ENCODE results near the gene GPM6B. TPM values are rescaled to one million over a fixed set of nuclear protein-coding genes. Genes with fewer than 3 reads are reported as not detected.

GPM6B gene
- total RNA-seq, 1 donor from 2014 or later, result 6.2 TPM

DNA sequence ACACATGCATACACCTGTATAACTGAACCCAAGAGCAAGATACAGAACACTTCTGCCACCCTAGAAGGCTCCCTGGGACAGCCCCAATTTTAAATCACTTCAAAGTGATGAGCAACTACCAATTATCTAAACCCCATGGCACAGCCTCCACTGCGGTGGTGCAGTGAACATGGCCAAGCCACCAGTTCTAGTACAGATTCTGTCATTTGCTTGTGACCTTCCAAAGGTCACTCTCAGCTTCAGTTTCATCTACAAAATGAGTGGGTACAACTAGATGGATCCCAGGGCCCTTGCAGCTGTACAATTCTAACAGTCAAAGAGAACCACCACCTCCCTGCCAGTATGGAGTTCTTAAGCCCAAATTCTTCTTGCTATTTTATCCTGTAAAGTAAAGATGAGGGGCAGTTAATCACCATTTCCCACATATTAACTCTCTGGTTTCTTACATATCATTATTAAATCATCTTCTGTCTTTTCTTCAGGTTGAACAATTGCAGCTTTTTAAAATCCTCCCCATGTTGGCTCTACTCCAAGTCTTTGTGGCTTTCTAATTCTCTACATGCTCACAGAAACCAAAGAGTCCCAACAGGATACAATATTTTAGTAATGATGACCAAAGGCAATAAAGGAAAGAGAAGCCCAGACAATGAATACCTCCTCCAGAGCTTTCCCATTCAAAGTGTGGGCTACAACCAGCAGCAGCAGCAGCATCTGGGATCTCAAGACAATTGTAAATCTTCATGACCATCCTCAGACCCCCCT is 39.0 kb upstream of the GPM6B start:
- TF ChIP-seq, protein P1, sequence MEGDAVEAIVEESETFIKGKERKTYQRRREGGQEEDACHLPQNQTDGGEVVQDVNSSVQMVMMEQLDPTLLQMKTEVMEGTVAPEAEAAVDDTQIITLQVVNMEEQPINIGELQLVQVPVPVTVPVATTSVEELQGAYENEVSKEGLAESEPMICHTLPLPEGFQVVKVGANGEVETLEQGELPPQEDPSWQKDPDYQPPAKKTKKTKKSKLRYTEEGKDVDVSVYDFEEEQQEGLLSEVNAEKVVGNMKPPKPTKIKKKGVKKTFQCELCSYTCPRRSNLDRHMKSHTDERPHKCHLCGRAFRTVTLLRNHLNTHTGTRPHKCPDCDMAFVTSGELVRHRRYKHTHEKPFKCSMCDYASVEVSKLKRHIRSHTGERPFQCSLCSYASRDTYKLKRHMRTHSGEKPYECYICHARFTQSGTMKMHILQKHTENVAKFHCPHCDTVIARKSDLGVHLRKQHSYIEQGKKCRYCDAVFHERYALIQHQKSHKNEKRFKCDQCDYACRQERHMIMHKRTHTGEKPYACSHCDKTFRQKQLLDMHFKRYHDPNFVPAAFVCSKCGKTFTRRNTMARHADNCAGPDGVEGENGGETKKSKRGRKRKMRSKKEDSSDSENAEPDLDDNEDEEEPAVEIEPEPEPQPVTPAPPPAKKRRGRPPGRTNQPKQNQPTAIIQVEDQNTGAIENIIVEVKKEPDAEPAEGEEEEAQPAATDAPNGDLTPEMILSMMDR (IDR thresholded peaks at IDR 0.05; ENCODE audit: unreplicated experiment), result no peak
- H3K27me3 Mint-ChIP-seq (ENCODE audit: low read depth), result no peaks in the 10 kb centered on the region
- H3K4me1 Mint-ChIP-seq, result peaks cover 5% of the 10 kb centered on the region
- no peak for DNase-seq (ENCODE audit: low spot score in 2 of 2, unreplicated experiment in 2 of 2)
- peaks cover 2% of the 10 kb centered on the region for H3K36me3 Mint-ChIP-seq
- no peak overlapping the region for H3K27ac Mint-ChIP-seq
- H3K9me3 Mint-ChIP-seq, result peaks cover 27% of the 10 kb centered on the region
- no peak overlapping the region for H3K4me3 Mint-ChIP-seq

DNA sequence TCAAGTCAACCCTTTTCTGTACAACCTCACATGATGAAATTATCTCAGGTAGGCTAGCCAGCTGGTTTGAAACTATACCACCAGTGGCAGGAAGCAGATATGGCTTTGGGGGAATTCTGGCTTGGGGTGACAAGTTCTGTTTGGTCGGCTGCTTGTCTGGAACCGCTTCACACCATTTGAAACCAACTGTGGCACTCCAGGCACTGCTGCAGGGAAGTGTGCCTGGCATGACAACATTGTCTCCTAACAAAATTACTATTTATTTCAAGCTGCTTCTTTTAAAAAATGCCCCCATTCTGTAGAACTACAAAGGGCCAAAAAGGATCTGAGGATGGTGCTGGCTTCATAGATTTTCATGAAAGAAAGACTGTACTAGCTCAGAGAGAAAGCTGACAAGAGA is 37.1 kb upstream of the GPM6B start:
- no peak for DNase-seq (ENCODE audit: low spot score in 2 of 2, unreplicated experiment in 2 of 2)
- Mint-ChIP-seq H3K36me3 (peaks cover 2% of the 10 kb centered on the region), H3K9me3 (peaks cover 33% of the 10 kb centered on the region), H3K27me3 (ENCODE audit: low read depth) (no peaks in the 10 kb centered on the region), H3K27ac (no peak overlapping the region), H3K4me1 (peaks cover 5% of the 10 kb centered on the region), H3K4me3 (no peak overlapping the region)
- TF ChIP-seq, protein P1 (IDR thresholded peaks at IDR 0.05; ENCODE audit: unreplicated experiment), result no peak

DNA sequence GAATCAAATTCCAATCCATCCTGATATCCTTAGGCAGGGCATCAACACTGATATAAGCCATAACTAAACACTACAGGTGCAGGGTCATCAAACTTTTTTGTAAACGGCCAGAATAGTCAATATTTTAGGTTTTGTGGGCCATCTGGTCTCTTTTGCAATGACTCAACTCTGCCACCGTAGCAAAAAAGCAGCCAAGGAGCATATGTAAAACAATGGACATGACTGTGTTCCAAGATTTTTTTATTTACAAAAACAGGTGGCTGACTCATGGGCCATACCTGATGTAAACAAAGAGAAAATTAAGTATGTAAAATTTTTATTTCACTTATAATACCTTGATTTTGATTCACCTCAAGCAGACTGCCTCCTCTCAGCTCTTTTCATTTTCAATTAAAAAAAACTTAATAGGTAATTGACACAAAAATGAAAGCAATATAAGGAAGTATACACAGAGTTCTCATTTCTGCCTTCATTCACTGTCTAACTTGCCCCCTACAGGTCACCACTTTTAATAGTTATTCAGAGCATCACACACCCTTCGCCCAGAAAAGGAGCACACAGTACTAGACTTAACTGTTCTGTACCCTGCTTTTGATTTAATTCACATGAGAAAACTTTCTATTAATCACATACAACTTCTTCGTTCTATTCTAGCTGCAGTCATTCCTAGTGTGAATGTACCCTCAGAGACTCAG is 35.3 kb upstream of the GPM6B start:
- Mint-ChIP-seq H3K36me3 (peaks cover 2% of the 10 kb centered on the region), H3K9me3 (peaks cover 36% of the 10 kb centered on the region), H3K4me3 (no peak overlapping the region), H3K27me3 (ENCODE audit: low read depth) (no peaks in the 10 kb centered on the region), H3K4me1 (peaks cover 5% of the 10 kb centered on the region), H3K27ac (no peak overlapping the region)
- TF ChIP-seq, protein P1 (IDR thresholded peaks at IDR 0.05; ENCODE audit: unreplicated experiment), result no peak
- no peak for DNase-seq (ENCODE audit: low spot score in 2 of 2, unreplicated experiment in 2 of 2)

DNA sequence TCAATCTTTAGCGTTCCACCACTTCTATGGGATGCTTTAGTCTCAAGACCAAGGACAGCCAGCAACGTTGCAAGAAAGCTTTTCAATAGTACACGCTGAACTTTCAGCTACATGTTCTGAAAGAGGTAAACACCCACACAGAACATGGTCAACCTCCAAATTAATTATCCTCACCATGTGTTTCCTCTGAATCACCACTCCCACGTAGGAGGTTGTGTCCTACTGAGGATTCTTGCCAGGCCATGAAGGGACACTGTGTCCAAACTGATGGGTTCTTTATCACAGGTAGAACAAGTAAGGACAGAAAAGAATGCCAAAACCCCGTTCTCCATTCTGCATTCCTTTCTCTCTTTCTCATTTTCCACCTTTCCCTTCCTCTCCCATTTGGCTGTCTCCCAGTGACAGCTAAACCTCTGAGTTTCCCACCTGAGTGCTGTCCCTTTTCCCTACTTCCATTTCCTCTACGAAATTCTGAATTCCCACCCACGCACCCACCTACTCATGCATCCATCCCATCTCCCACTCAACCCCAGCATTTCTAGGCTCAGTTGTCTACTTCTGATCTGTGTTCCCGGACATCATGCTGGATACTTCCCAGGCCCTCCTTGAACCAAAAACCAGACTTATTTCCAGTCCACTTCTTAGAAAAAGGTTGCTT is 29.0 kb upstream of the GPM6B start:
- Mint-ChIP-seq H3K4me1 (no peaks in the 10 kb centered on the region), H3K27ac (no peak overlapping the region), H3K27me3 (ENCODE audit: low read depth) (no peaks in the 10 kb centered on the region), H3K9me3 (peaks cover 43% of the 10 kb centered on the region), H3K4me3 (no peak overlapping the region), H3K36me3 (no peaks in the 10 kb centered on the region)
- TF ChIP-seq, protein P1 (IDR thresholded peaks at IDR 0.05; ENCODE audit: unreplicated experiment), result no peak
- no peak for DNase-seq (ENCODE audit: low spot score in 2 of 2, unreplicated experiment in 2 of 2)

DNA sequence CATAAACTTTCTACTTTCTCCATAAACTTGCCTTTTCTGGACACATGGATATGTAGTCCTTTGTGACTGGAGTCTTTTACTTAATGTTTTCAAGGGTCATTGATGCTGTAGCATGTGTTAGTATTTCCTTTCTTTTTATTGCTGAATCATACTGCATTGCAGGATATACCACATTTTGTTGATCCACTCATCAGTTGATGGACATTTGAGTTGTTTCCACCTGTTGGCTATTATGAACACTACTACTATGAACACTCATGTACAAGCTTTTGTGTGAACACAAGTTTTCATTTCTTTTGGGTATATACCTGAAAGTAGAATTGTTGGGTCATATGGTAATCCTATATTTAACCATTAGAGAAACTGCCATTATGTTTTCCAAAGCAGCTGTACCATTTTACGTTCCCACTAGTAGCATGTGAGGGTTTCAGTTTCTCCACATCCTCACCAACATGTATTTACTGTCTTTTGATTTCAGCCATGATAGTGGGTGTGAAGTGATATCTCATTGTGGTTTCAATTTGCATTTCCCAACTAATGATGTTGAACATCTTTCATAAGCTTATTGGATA is 26.3 kb upstream of the GPM6B start:
- TF ChIP-seq, protein P1 (IDR thresholded peaks at IDR 0.05; ENCODE audit: unreplicated experiment), result no peak
- no peak for DNase-seq (ENCODE audit: low spot score in 2 of 2, unreplicated experiment in 2 of 2)
- Mint-ChIP-seq H3K27ac (no peak overlapping the region), H3K9me3 (peaks cover 43% of the 10 kb centered on the region), H3K36me3 (no peaks in the 10 kb centered on the region), H3K4me1 (no peaks in the 10 kb centered on the region), H3K4me3 (no peak overlapping the region), H3K27me3 (ENCODE audit: low read depth) (no peaks in the 10 kb centered on the region)

Data from mesothelial cell of epicardium (in vitro differentiated cells).